WI38 (cell line): ENCODE measurements around the gene NUDT12.

Experiments
- H3K4me3 ChIP-seq: 2 replicates; pipeline ENCODE4 v1.5.1; 2011; ENCODE audit warnings: low read depth, mild to moderate bottlenecking, control low read depth, low read length
- CTCF ChIP-seq: IDR thresholded peaks from 2 replicates; pipeline ENCODE4 v1.5.1; 2012; ENCODE audit warnings: low read depth, mild to moderate bottlenecking, control low read depth, low read length

NUDT12 gene

GRCh38 chr5:103523319-103523718, 39.3 kb downstream of the NUDT12 start:
- no peak overlapping the region for H3K4me3 ChIP-seq
- TF ChIP-seq CTCF, result no peak

DNA sequence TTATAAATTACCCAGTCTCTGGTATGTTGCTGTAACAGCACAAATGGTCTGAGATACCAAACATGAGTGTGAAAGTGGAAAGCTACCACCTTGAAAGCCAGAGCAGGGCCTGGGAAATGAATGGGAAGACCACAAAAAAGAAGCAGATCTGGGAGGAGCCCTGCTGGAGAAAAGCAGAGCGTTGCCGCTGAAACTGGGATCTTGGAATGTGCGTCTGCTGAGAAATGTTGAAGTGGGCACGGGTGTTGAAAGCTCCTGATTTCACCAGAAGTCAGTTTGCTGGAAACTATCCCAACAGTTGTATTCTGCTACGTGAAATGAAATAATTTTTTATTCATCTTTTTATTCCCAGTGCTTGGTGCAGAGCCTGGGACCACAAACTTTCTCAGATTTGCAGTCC, 40.0 kb downstream of the NUDT12 start:
- H3K4me3 ChIP-seq, result no peak overlapping the region
- TF ChIP-seq CTCF, result no peak

GRCh38 chr5:103519550-103519949, 43.0 kb downstream of the NUDT12 start:
- peak; percentile 24; the same call in 1 of the 2 replicates for TF ChIP-seq CTCF

DNA sequence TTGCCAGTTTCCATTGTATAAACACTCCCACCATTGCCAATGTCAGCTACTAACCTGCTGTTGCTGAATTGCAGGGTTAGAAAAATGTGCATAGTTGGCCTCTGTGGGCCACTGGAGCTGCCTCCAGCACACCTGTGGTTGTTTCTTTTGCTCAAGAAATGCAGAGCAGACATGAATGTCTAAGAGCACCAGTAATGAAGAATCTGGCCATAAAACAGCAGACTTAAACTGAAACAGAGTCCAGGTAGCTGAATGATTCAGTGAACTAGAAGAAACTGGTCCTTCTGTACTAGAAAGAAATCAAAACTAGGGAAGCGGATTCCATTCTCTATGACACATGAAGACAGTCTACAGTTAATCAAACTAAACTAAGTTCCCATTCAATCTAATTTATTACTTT, 48.2 kb downstream of the NUDT12 start:
- no peak overlapping the region for H3K4me3 ChIP-seq
- TF ChIP-seq CTCF, result no peak

More at GRCh38 chr5:103519550-103519949, 43.0 kb downstream of the NUDT12 start:
- no peak overlapping the region for H3K4me3 ChIP-seq

- TF ChIP-seq CTCF, result no peak
- no peak overlapping the region for H3K4me3 ChIP-seq
Measured at GRCh38 chr5:103513701-103514100, 48.9 kb downstream of the NUDT12 start.

DNA sequence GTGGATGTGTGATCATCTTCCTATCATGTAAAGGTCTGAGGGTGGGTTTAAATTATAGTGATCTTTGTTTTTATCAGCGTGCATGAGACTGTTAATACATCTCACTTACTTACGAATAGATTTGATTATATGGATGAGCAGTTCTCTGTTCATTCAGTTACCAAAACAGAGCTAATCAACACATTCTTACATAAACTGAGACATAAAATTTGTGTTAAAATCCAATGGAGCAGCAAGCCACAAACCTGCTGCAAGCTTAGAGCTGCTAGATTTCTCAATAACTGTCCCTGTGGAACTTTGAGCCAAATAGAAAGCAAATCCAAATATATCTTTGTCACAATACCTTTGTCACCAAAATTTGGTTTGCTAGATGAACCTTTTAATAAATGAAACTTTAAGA, 50.1 kb downstream of the NUDT12 start:
- no peak for TF ChIP-seq CTCF
- no peak overlapping the region for H3K4me3 ChIP-seq

DNA sequence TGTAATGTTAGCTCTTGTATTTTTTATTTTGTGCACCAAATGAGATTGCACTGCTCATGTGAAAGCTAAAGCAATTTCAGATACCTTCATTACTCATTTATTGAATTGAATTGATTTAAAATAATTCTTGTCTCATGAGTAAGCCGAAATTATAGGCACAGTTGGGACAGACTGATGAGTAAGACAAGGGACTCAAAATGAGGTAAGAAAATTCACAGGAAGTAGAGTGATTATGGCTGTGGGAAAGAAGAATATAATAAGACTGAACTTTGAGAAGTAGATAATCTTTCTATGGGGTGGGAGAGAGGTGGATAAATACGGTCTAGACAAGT, 51.1 kb downstream of the NUDT12 start:
- TF ChIP-seq CTCF, result no peak
- no peak overlapping the region for H3K4me3 ChIP-seq
